Effector CD8-positive, alpha-beta T cell (primary cell): Measurements from ENCODE around the gene TIMP3.
"Not testable (repeated sequence)": the region's sequence is repeated elsewhere in the genome, so short reads cannot be mapped to it uniquely, and the experiment has no call there.

Source experiments
- DNase-seq: peaks from one replicate; lab custom pipeline; 2025; lab: John Stamatoyannopoulos, UW

TIMP3 gene

GRCh38 chr22:32855045-32855756 lies 53.7 kb downstream of the TIMP3 start:
- DNase-seq = no peak

GRCh38 chr22:32858121-32858703 lies 56.7 kb downstream of the TIMP3 start:
- DNase-seq = no peak

GRCh38 chr22:32858957-32859356 lies 57.5 kb downstream of the TIMP3 start:
- no peak for DNase-seq

GRCh38 chr22:32859743-32860142 lies 58.2 kb downstream of the TIMP3 start:
- no peak for DNase-seq

- DNase-seq = no peak
Measured at GRCh38 chr22:32861330-32861729, 59.8 kb downstream of the TIMP3 start.

GRCh38 chr22:32862083-32862482 lies 60.6 kb downstream of the TIMP3 start:
- DNase-seq = no peak

- no peak for DNase-seq
Measured at GRCh38 chr22:32862936-32863661, 61.6 kb downstream of the TIMP3 start.

GRCh38 chr22:32864041-32864440 lies 62.5 kb downstream of the TIMP3 start:
- DNase-seq = no peak

GRCh38 chr22:32864596-32864995 lies 63.1 kb downstream of the TIMP3 start:
- no peak for DNase-seq

GRCh38 chr22:32866953-32867352 lies 65.4 kb downstream of the TIMP3 start:
- DNase-seq = no peak

- DNase-seq = no peak
Measured at GRCh38 chr22:32868946-32869345, 67.4 kb downstream of the TIMP3 start.

- DNase-seq = no peak
Measured at GRCh38 chr22:32870474-32870873, 69.0 kb downstream of the TIMP3 start.

- DNase-seq = not testable (repeated sequence)
Measured at GRCh38 chr22:32873604-32874003, 72.1 kb downstream of the TIMP3 start.

- DNase-seq = no peak
Measured at GRCh38 chr22:32874385-32874784, 72.9 kb downstream of the TIMP3 start.

GRCh38 chr22:32874976-32875375 lies 73.5 kb downstream of the TIMP3 start:
- no peak for DNase-seq

- no peak for DNase-seq
Measured at GRCh38 chr22:32876516-32876915, 75.0 kb downstream of the TIMP3 start.

- DNase-seq = no peak
Measured at GRCh38 chr22:32877196-32877595, 75.7 kb downstream of the TIMP3 start.

GRCh38 chr22:32879550-32879949 lies 78.0 kb downstream of the TIMP3 start:
- DNase-seq = no peak

- DNase-seq = no peak
Measured at GRCh38 chr22:32880061-32880460, 78.6 kb downstream of the TIMP3 start.

GRCh38 chr22:32880505-32880892 lies 79.0 kb downstream of the TIMP3 start:
- DNase-seq = no peak

- DNase-seq = no peak
Measured at GRCh38 chr22:32880893-32881596, 79.5 kb downstream of the TIMP3 start.

- no peak for DNase-seq
Measured at GRCh38 chr22:32882360-32882755, 80.9 kb downstream of the TIMP3 start.
